OCI-LY3 (cell line): Measurements from ENCODE around the gene HMG20A.

Source experiments
- CTCF ChIP-seq: fragments of 200-600, 300-600 bp; sonication (generic); IDR thresholded peaks from 2 replicates; pipeline ENCODE4 v1.5.1; 2014; ENCODE audit warnings: antibody characterized with exemption, low read length, low read depth
- EZH2phosphoT487 ChIP-seq: fragments of 200-600 bp; shearing (Covaris generic); IDR thresholded peaks from 2 replicates; pipeline ENCODE4 v1.6.1; 2018; ENCODE audit warnings: antibody characterized with exemption, mixed run types, low read depth

- TF ChIP-seq EZH2phosphoT487: no peak
- TF ChIP-seq CTCF: no peak
Measured at GRCh38 chr15:77528968-77529319, 108.3 kb downstream of the HMG20A start.
